Calu3 (cell line): Measurements from ENCODE around the gene FZD8. TPM values are rescaled to one million over a fixed set of nuclear protein-coding genes. Genes with fewer than 3 reads are reported as not detected.

Source experiments
- BruUV-seq: library from RNA; stranded (reverse); fragments of 400-500 nt; replicated peaks from 2 replicates; lab custom pipeline; 2021; lab: Mats Ljungman, UMichigan
- CTCF ChIA-PET: fragments of 300-600 bp; sonication (Branson Sonifier 250); formaldehyde crosslinking; loops from one replicate; lab custom pipeline; 2022; ENCODE audit warnings: antibody characterized with exemption; lab: Charles Lee
- DNase-seq: peaks from one replicate; pipeline ENCODE4 v3.0.0; 2022
- H3K27ac Mint-ChIP-seq: one replicate; pipeline ENCODE4 v1.8.0; 2022; ENCODE audit warnings: mixed read lengths; ENCODE audit not compliant: unreplicated experiment
- H3K27me3 Mint-ChIP-seq: one replicate; pipeline ENCODE4 v1.8.0; 2022; ENCODE audit warnings: mixed read lengths; ENCODE audit not compliant: unreplicated experiment
- H3K36me3 Mint-ChIP-seq: one replicate; pipeline ENCODE4 v1.8.0; 2022; ENCODE audit warnings: mild to moderate bottlenecking, moderate library complexity, mixed read lengths; ENCODE audit not compliant: insufficient read depth, unreplicated experiment
- H3K4me1 Mint-ChIP-seq: one replicate; pipeline ENCODE4 v1.8.0; 2022; ENCODE audit warnings: mild to moderate bottlenecking, low read depth, mixed read lengths; ENCODE audit not compliant: unreplicated experiment
- H3K4me3 Mint-ChIP-seq: one replicate; pipeline ENCODE4 v1.8.0; 2022; ENCODE audit warnings: mild to moderate bottlenecking, low read depth, moderate library complexity, mixed read lengths; ENCODE audit not compliant: unreplicated experiment
- H3K9me3 Mint-ChIP-seq: one replicate; pipeline ENCODE4 v1.8.0; 2022; ENCODE audit warnings: low read depth, mixed read lengths; ENCODE audit not compliant: unreplicated experiment
- CTCF ChIP-seq: fragments of 200-600 bp; IDR thresholded peaks from one replicate; pipeline ENCODE4 v1.8.0; 2022; ENCODE audit warnings: antibody characterized with exemption; ENCODE audit not compliant: unreplicated experiment
- intact Hi-C: fragments of 100-400 bp; cut with micrococcal nuclease; formaldehyde crosslinking; loops from one replicate; pipeline ENCODE4 v1.10.0; 2022; ENCODE audit not compliant: unreplicated experiment
- total RNA-seq: library from RNA; stranded (reverse); gene quantifications from 2 replicates; pipeline ENCODE4 v1.2.3, GENCODE V29; 2022

Gene FZD8
- total RNA-seq, 1 experiment from 2014 or later, result 3.7 TPM

- Mint-ChIP-seq H3K36me3 (no peaks in the 10 kb centered on the region), H3K27ac (no peak within 1 kb of the TSS), H3K4me3 (no peak within 1 kb of the TSS), H3K9me3 (no peaks in the 10 kb centered on the region), H3K27me3 (peaks cover 61% of the 10 kb centered on the region), H3K4me1 (no peaks in the 10 kb centered on the region)
- no TSS peak for BruUV-seq
- TF ChIP-seq CTCF, result no peak
- no peak for DNase-seq
- intact Hi-C loops, result no loop called here
- CTCF ChIA-PET, result no interaction called here
Measured at GRCh38 chr10:35605191-35605590, 36.9 kb downstream of the FZD8 start, which contains the start of gene GJD4. GJD4 (plus strand) TSS chr10:35605341; CDS start chr10:35605568, 227 bp downstream.

GRCh38 chr10:35600193-35600592, 41.9 kb downstream of the FZD8 start:
- no peak for TF ChIP-seq CTCF
- H3K4me3 Mint-ChIP-seq, result no peak overlapping the region
- BruUV-seq, result no TSS peak
- no peaks in the 10 kb centered on the region for H3K9me3 Mint-ChIP-seq
- CTCF ChIA-PET, result interaction anchor here (0.6 to 0.7 kb wide), 2 partner anchors 136 to 597 kb away, joined by 3 to 4 read pairs; no protein-coding TSS in a partner anchor
- no peak for DNase-seq
- intact Hi-C loops, result no loop called here
- no peaks in the 10 kb centered on the region for H3K4me1 Mint-ChIP-seq
- H3K27me3 Mint-ChIP-seq, result peaks cover 76% of the 10 kb centered on the region
- no peak overlapping the region for H3K27ac Mint-ChIP-seq
- no peaks in the 10 kb centered on the region for H3K36me3 Mint-ChIP-seq

- DNase-seq, result peak; percentile 35
- H3K4me3 Mint-ChIP-seq, result no peak overlapping the region
- H3K27ac Mint-ChIP-seq, result no peak overlapping the region
- no TSS peak for BruUV-seq
- TF ChIP-seq CTCF, result peak; percentile 32
- H3K9me3 Mint-ChIP-seq, result no peaks in the 10 kb centered on the region
- no peaks in the 10 kb centered on the region for H3K36me3 Mint-ChIP-seq
- peaks cover 68% of the 10 kb centered on the region for H3K27me3 Mint-ChIP-seq
- no peaks in the 10 kb centered on the region for H3K4me1 Mint-ChIP-seq
- intact Hi-C loops, result loop anchor here (2.0 kb wide), 1 partner anchor 358 kb away; no protein-coding TSS in a partner anchor
- CTCF ChIA-PET, result no interaction called here
Measured at GRCh38 chr10:35598379-35598778, 43.7 kb downstream of the FZD8 start.

- BruUV-seq, result no TSS peak
- intact Hi-C loops, result no loop called here
- TF ChIP-seq CTCF, result no peak
- CTCF ChIA-PET, result no interaction called here
- H3K9me3 Mint-ChIP-seq, result peaks cover 2% of the 10 kb centered on the region
- no peak overlapping the region for H3K27ac Mint-ChIP-seq
- H3K4me1 Mint-ChIP-seq, result no peaks in the 10 kb centered on the region
- H3K4me3 Mint-ChIP-seq, result no peak overlapping the region
- peaks cover 56% of the 10 kb centered on the region for H3K27me3 Mint-ChIP-seq
- H3K36me3 Mint-ChIP-seq, result no peaks in the 10 kb centered on the region
- no peak for DNase-seq
Measured at GRCh38 chr10:35595106-35595505, 47.0 kb downstream of the FZD8 start.
